GM15510 (cell line): ENCODE data around the gene OPCML.

ENCODE experiments used
- POLR2A ChIP-seq: IDR thresholded peaks from 3 replicates; pipeline ENCODE4 v1.6.1; 2011; ENCODE audit warnings: borderline replicate concordance; ENCODE audit not compliant: insufficient read length; ENCODE audit errors: extremely low read depth

Gene OPCML

GRCh38 chr11:132519241-132519815 lies 1013.0 kb downstream of the OPCML start:
- no peak for TF ChIP-seq POLR2A

- TF ChIP-seq POLR2A, result no peak
Observed at GRCh38 chr11:132504501-132505041, 1027.7 kb downstream of the OPCML start.

- TF ChIP-seq POLR2A, result no peak
Observed at GRCh38 chr11:132501356-132501755, 1030.9 kb downstream of the OPCML start.

GRCh38 chr11:132499661-132500060 lies 1032.6 kb downstream of the OPCML start:
- TF ChIP-seq POLR2A, result no peak

GRCh38 chr11:132496341-132496740 lies 1036.0 kb downstream of the OPCML start:
- TF ChIP-seq POLR2A, result no peak

- TF ChIP-seq POLR2A, result no peak
Observed at GRCh38 chr11:132493801-132494200, 1038.5 kb downstream of the OPCML start.

GRCh38 chr11:132490978-132491377 lies 1041.3 kb downstream of the OPCML start:
- TF ChIP-seq POLR2A, result no peak

- TF ChIP-seq POLR2A, result no peak
Observed at GRCh38 chr11:132486060-132486459, 1046.2 kb downstream of the OPCML start.

GRCh38 chr11:132475026-132475425 lies 1057.3 kb downstream of the OPCML start:
- no peak for TF ChIP-seq POLR2A

- TF ChIP-seq POLR2A, result no peak
Observed at GRCh38 chr11:132472411-132473172, 1059.7 kb downstream of the OPCML start.

GRCh38 chr11:132471466-132471865 lies 1060.8 kb downstream of the OPCML start:
- no peak for TF ChIP-seq POLR2A

- TF ChIP-seq POLR2A, result no peak
Observed at GRCh38 chr11:132466983-132467382, 1065.3 kb downstream of the OPCML start.

- no peak for TF ChIP-seq POLR2A
Observed at GRCh38 chr11:132464939-132465338, 1067.4 kb downstream of the OPCML start.

- TF ChIP-seq POLR2A, result no peak
Observed at GRCh38 chr11:132464003-132464342, 1068.3 kb downstream of the OPCML start.

GRCh38 chr11:132463295-132464002 lies 1068.9 kb downstream of the OPCML start:
- TF ChIP-seq POLR2A, result no peak
